HepG2 (cell line): ENCODE measurements around the gene JCAD. TPM values are rescaled to one million over a fixed set of nuclear protein-coding genes. Genes with fewer than 3 reads are reported as not detected.

ENCODE experiments used
- ATAC-seq: fragments of 200-7000 bp; cut with Tn5 transposase; 3 replicates; pipeline ENCODE4 v1.9.1; 2020; ENCODE audit warnings: mild to moderate bottlenecking, moderate library complexity
- BruUV-seq: library from RNA; stranded (reverse); fragments of 400-500 nt; replicated peaks from 2 replicates; lab custom pipeline; 2021; lab: Mats Ljungman, UMichigan
- CTCF ChIA-PET: fragments of 300-600 bp; formaldehyde crosslinking; extraction: SDS; loops from one replicate; lab custom pipeline; 2021; ENCODE audit warnings: low total read pairs, inconsistent platforms, low intra/inter-chr PET ratio; lab: Yijun Ruan, JAX
- POLR2A ChIA-PET: fragments of 350-600 bp; sonication (Branson Sonifier 250); formaldehyde crosslinking; loops from one replicate; lab custom pipeline; 2020; ENCODE audit warnings: antibody characterized with exemption, inconsistent platforms; lab: Yijun Ruan, JAX
- DNase-seq: peaks from one replicate; pipeline ENCODE4 v3.0.0-alpha.2; 2015; ENCODE audit warnings: low spot score
- FAIRE-seq: peaks from 3 replicates; lab custom pipeline; 2011; peaks lifted over from hg19 to GRCh38; lab: Jason Lieb, UNC
- H2AFZ ChIP-seq: one replicate; pipeline ENCODE4 v1.6.1; 2011; ENCODE audit warnings: low read length, inconsistent platforms
- H3K27ac ChIP-seq: fragments of 300-600 bp; 3 replicates; pipeline ENCODE4 v1.8.0; 2011; ENCODE audit warnings: mixed run types, mild to moderate bottlenecking, mixed read lengths, low read length, inconsistent platforms; ENCODE audit not compliant: insufficient read depth; ENCODE audit errors: extremely low read length
- H3K27me3 ChIP-seq, 2 experiments: fragments of 200-600 bp in 1 of 2; 2 replicates in 1 of 2; 3 replicates in 1 of 2; pipeline versions ENCODE4 v1.6.0 to v1.8.0; 2011; ENCODE audit warnings: low read length in 2 of 2, mild to moderate bottlenecking in 2 of 2, moderate library complexity in 2 of 2, inconsistent platforms in 1 of 2; ENCODE audit not compliant: insufficient read depth in 2 of 2, control insufficient read depth in 1 of 2
- H3K36me3 ChIP-seq, 2 experiments: fragments of 200-600 bp in 1 of 2; replicated peaks in 1 of 2; 2 replicates in 1 of 2; 3 replicates in 1 of 2; pipeline versions ENCODE4 v1.5.1 to v1.8.0; 2011; ENCODE audit warnings: low read length in 2 of 2, inconsistent platforms in 1 of 2; ENCODE audit not compliant: insufficient read depth in 2 of 2, control insufficient read depth in 1 of 2
- H3K4me1 ChIP-seq: 2 replicates; pipeline ENCODE4 v1.5.1; 2012; ENCODE audit warnings: low read length, inconsistent platforms; ENCODE audit not compliant: insufficient read depth
- H3K4me2 ChIP-seq: 2 replicates; pipeline ENCODE4 v1.6.0; 2011; ENCODE audit warnings: low read depth, low read length, inconsistent platforms
- H3K4me3 ChIP-seq, 3 experiments: fragments of 200-600 bp in 1 of 3; sonication (generic), shearing (Covaris generic) in 1 of 3; replicated peaks in 1 of 3; 2 replicates each; pipeline ENCODE4 v1.5.1; 2011 to 2016; ENCODE audit warnings: low read length in 3 of 3, inconsistent platforms in 2 of 3, low read depth in 2 of 3, mild to moderate bottlenecking in 2 of 3, control low read depth in 1 of 3, mixed read lengths in 1 of 3; ENCODE audit not compliant: insufficient read depth in 1 of 3
- H3K79me2 ChIP-seq: one replicate; pipeline ENCODE4 v1.6.1; 2011; ENCODE audit warnings: low read length, inconsistent platforms; ENCODE audit not compliant: insufficient read depth
- H3K9ac ChIP-seq: 2 replicates; pipeline ENCODE4 v1.6.0; 2011; ENCODE audit warnings: mild to moderate bottlenecking, low read depth, low read length, inconsistent platforms; ENCODE audit not compliant: insufficient read depth
- H3K9me3 ChIP-seq: 2 replicates; pipeline ENCODE4 v1.5.1; 2012; ENCODE audit warnings: mild to moderate bottlenecking, low read length
- H4K20me1 ChIP-seq: 2 replicates; pipeline ENCODE4 v1.6.0; 2011; ENCODE audit warnings: inconsistent platforms, mild to moderate bottlenecking, low read length, moderate library complexity; ENCODE audit not compliant: insufficient read depth
- NCOA1 ChIP-seq: sonication (generic); formaldehyde crosslinking; IDR thresholded peaks from 2 replicates; pipeline ENCODE4 v1.9.0; 2021; ENCODE audit warnings: missing genetic modification reagents
- NFIC ChIP-seq: IDR thresholded peaks from 2 replicates; pipeline ENCODE4 v1.6.1; 2012; ENCODE audit warnings: mild to moderate bottlenecking, low read length, inconsistent platforms
- PATZ1 ChIP-seq: sonication (generic); formaldehyde crosslinking; IDR thresholded peaks from 2 replicates; pipeline ENCODE4 v1.4.0; 2020; ENCODE audit warnings: missing genetic modification reagents
- SCMH1 ChIP-seq: sonication (generic); formaldehyde crosslinking; IDR thresholded peaks from 2 replicates; pipeline ENCODE4 v1.9.0; 2021; ENCODE audit warnings: missing genetic modification reagents, mild to moderate bottlenecking, borderline replicate concordance
- SIX1 ChIP-seq: sonication (generic); formaldehyde crosslinking; IDR thresholded peaks from 2 replicates; pipeline ENCODE4 v1.4.0; 2020; ENCODE audit warnings: missing genetic modification reagents, borderline replicate concordance
- SOX5 ChIP-seq: IDR thresholded peaks from 2 replicates; pipeline ENCODE4 v1.6.1; 2016; ENCODE audit warnings: borderline replicate concordance
- STAT6 ChIP-seq: sonication (generic); formaldehyde crosslinking; IDR thresholded peaks from 2 replicates; pipeline ENCODE4 v1.4.0; 2020; ENCODE audit warnings: missing genetic modification reagents, mild to moderate bottlenecking, borderline replicate concordance
- ZKSCAN5 ChIP-seq: sonication (generic); formaldehyde crosslinking; IDR thresholded peaks from 2 replicates; pipeline ENCODE4 v1.5.1; 2020; ENCODE audit warnings: mild to moderate bottlenecking, missing genetic modification reagents
- ZNF275 ChIP-seq: sonication (generic); formaldehyde crosslinking; IDR thresholded peaks from 2 replicates; pipeline ENCODE4 v1.8.0; 2022; ENCODE audit warnings: missing genetic modification reagents, mild to moderate bottlenecking, inconsistent platforms, borderline replicate concordance
- ZNF614 ChIP-seq: IDR thresholded peaks from 2 replicates; pipeline ENCODE4 v1.6.1; 2018; ENCODE audit warnings: missing biosample characterization, missing genetic modification reagents, inconsistent platforms, borderline replicate concordance
- WGBS: methylation state at CpG from one replicate; pipeline ENCODE4 v1.1.6; 2017; ENCODE audit warnings: low lambda C conversion rate; 5-methylcytosine and 5-hydroxymethylcytosine counted together
- in situ Hi-C: cut with HindIII; loops from 2 replicates; pipeline ENCODE4 v1.10.0; 2017; ENCODE audit warnings: low pct_unique_long_range_greater_than_20kb; ENCODE audit not compliant: extremely low pct_ligation_motif_present
- intact Hi-C: fragments of 100-400 bp; cut with micrococcal nuclease; formaldehyde crosslinking; loops from one replicate; pipeline ENCODE4 v1.10.0; 2022; ENCODE audit not compliant: unreplicated experiment
- polyA plus RNA-seq, 8 experiments: library from polyadenylated mRNA; depleted of rRNA in 3 of 8; stranded (reverse) in 7 of 8; unstranded in 1 of 8; fragments of >200 nt; fragmentation: Illumina TruSeq in 4 of 8; extraction: Trizol in 4 of 8; gene quantifications; 2 replicates each; pipeline versions ENCODE4 v1.2.1 to v1.2.3, GENCODE V29; 2011 to 2016; ENCODE audit warnings: low read depth in 4 of 8, missing spikeins in 1 of 8, mixed read lengths in 1 of 8; ENCODE audit not compliant: insufficient read depth in 1 of 8
- total RNA-seq, 5 experiments: library from RNA; depleted of rRNA; stranded (reverse); fragments of >200 nt; fragmentation: Illumina TruSeq; extraction: Trizol; gene quantifications; 2 replicates each; pipeline ENCODE4 v1.2.3, GENCODE V29; 2016; ENCODE audit warnings: low read depth in 1 of 5

The JCAD gene
- total and polyA plus RNA-seq, 2 of the 13 experiments (the other 11 are each of a cell fraction or from before 2014, with no cell fraction given): 0.04 to 0.08 TPM

GRCh38 chr10:30047924-30048531 is 11.4 kb downstream of the JCAD start:
- Histone ChIP-seq H3K9ac (no peak overlapping the region), H3K27ac (no peak overlapping the region), H2AFZ (no peak overlapping the region), H3K4me2 (no peak overlapping the region), H3K36me3 (no peaks in the 10 kb centered on the region), H3K4me3 (no peak overlapping the region), H3K79me2 (no peaks in the 10 kb centered on the region), H3K9me3 (no peaks in the 10 kb centered on the region), H4K20me1 (no peaks in the 10 kb centered on the region), H3K4me1 (peaks cover 10% of the 10 kb centered on the region; the same call in 1 of the 2 replicates), H3K27me3 (no peaks in the 10 kb centered on the region; a peak in 1 of 5 replicates)
- DNase-seq: no peak
- ATAC-seq: no peak
- WGBS: 86% methylated on average over 9 of the region's 11 CpGs
- ChIA-PET POLR2A (no interaction called here), CTCF (no interaction called here)
- BruUV-seq: no TSS peak
- in situ Hi-C loops: no loop called here
- intact Hi-C loops: no loop called here
- no peak for FAIRE-seq
- TF ChIP-seq ZKSCAN5 (CRISPR knock-in tag) (no peak), ZNF614 (CRISPR knock-in tag) (no peak), SOX5 (CRISPR knock-in tag) (no peak), STAT6 (CRISPR knock-in tag) (no peak), NFIC (no peak), ZNF275 (no peak), PATZ1 (CRISPR knock-in tag) (no peak), NCOA1 (CRISPR knock-in tag) (no peak), SIX1 (CRISPR knock-in tag) (no peak), SCMH1 (CRISPR knock-in tag) (no peak)
